Breast epithelium (tissue), 4 donors: ENCODE data around the gene PCDH9. TPM values are rescaled to one million over a fixed set of nuclear protein-coding genes. Genes with fewer than 3 reads are reported as not detected.

Source experiments
- DNase-seq, 2 donors: peaks; one replicate each; pipeline ENCODE4 v3.0.0-alpha.2; 2019; ENCODE audit warnings: low spot score in 2 of 2
- H3K27ac ChIP-seq, 2 donors: fragments of 200-600 bp; sonication (generic) in 1 of 2; one replicate each; pipeline ENCODE4 v1.5.1; 2016 to 2019; ENCODE audit warnings: mild to moderate bottlenecking in 1 of 2
- H3K27me3 ChIP-seq, 2 donors: fragments of 200-600 bp; sonication (generic) in 1 of 2; one replicate each; pipeline versions ENCODE4 v1.5.1 to v1.6.0; 2017 to 2019; ENCODE audit warnings: control low read depth in 1 of 2, mild to moderate bottlenecking in 1 of 2
- H3K36me3 ChIP-seq: fragments of 200-600 bp; one replicate; pipeline ENCODE4 v1.5.1; 2019
- H3K4me1 ChIP-seq, 2 donors: fragments of 200-600 bp; sonication (generic); one replicate each; pipeline ENCODE4 v1.5.1; 2016 to 2019; ENCODE audit warnings: control low read depth in 1 of 2
- H3K4me3 ChIP-seq, 3 donors: fragments of 200-600 bp; sonication (generic); 1 replicate in 2 of 3; 2 replicates in 1 of 3; pipeline ENCODE4 v1.5.1; 2016 to 2019; ENCODE audit warnings: mild to moderate bottlenecking in 3 of 3, moderate library complexity in 2 of 3
- H3K9me3 ChIP-seq, 2 donors: fragments of 200-600 bp; sonication (generic) in 1 of 2; one replicate each; pipeline ENCODE4 v1.5.1; 2016 to 2019; ENCODE audit warnings: control low read depth in 1 of 2
- CTCF ChIP-seq, 3 donors: fragments of 450-650 bp; IDR thresholded peaks; one replicate each; pipeline ENCODE4 v1.5.1; 2016 to 2017; ENCODE audit warnings: antibody characterized with exemption in 3 of 3, mild to moderate bottlenecking in 3 of 3, moderate library complexity in 3 of 3
- POLR2A ChIP-seq: fragments of 450-650 bp; IDR thresholded peaks from one replicate; pipeline ENCODE4 v1.6.1; 2016; ENCODE audit warnings: antibody characterized with exemption, mild to moderate bottlenecking, moderate library complexity
- POLR2AphosphoS5 ChIP-seq, 3 donors: sonication (generic); formaldehyde crosslinking; IDR thresholded peaks; one replicate each; pipeline ENCODE4 v1.6.1; 2017; ENCODE audit warnings: antibody characterized with exemption in 3 of 3
- intact Hi-C: fragments of 100-400 bp; cut with DNase I; formaldehyde crosslinking; loops from one replicate; pipeline ENCODE4 v1.15.1; 2023; ENCODE audit warnings: low total_unique reads
- total RNA-seq, 3 donors: library from RNA; depleted of rRNA; stranded (reverse); fragments of >200 nt; gene quantifications; one replicate each; pipeline ENCODE4 v1.1.0, GENCODE V29; 2016

PCDH9 gene
- total RNA-seq, 3 donors from 2014 or later, result 0.98 to 26.7 (median 3.7) TPM

- intact Hi-C loops, result no loop called here
- no peak overlapping the region for H3K27ac ChIP-seq
- H3K27me3 ChIP-seq, result no peaks in the 10 kb centered on the region
- no peak overlapping the region for H3K4me3 ChIP-seq
- no peaks in the 10 kb centered on the region for H3K9me3 ChIP-seq
- H3K4me1 ChIP-seq, result no peaks in the 10 kb centered on the region
- DNase-seq, result no peak
- H3K36me3 ChIP-seq, result no peaks in the 10 kb centered on the region
- TF ChIP-seq POLR2AphosphoS5 (IDR thresholded peaks at IDR 0.05) (no peak), CTCF (IDR thresholded peaks at IDR 0.05) (no peak), POLR2A (no peak)
These were observed 888.3 kb downstream of the PCDH9 start for GRCh38 chr13:66341635-66342377.

- Histone ChIP-seq H3K27me3 (no peaks in the 10 kb centered on the region), H3K4me1 (no peaks in the 10 kb centered on the region), H3K9me3 (no peaks in the 10 kb centered on the region), H3K27ac (no peak overlapping the region), H3K36me3 (no peaks in the 10 kb centered on the region), H3K4me3 (no peak overlapping the region)
- intact Hi-C loops, result no loop called here
- no peak for DNase-seq
- TF ChIP-seq POLR2AphosphoS5 (IDR thresholded peaks at IDR 0.05) (no peak), CTCF (IDR thresholded peaks at IDR 0.05) (no peak), POLR2A (no peak)
These were observed 890.9 kb downstream of the PCDH9 start for GRCh38 chr13:66339214-66339613.

GRCh38 chr13:66338542-66338941, 891.6 kb downstream of the PCDH9 start:
- H3K27ac ChIP-seq, result no peak overlapping the region
- TF ChIP-seq POLR2A (no peak), POLR2AphosphoS5 (IDR thresholded peaks at IDR 0.05) (no peak), CTCF (IDR thresholded peaks at IDR 0.05) (no peak)
- no peaks in the 10 kb centered on the region for H3K9me3 ChIP-seq
- no peak for DNase-seq
- H3K27me3 ChIP-seq, result no peaks in the 10 kb centered on the region
- intact Hi-C loops, result no loop called here
- no peaks in the 10 kb centered on the region for H3K4me1 ChIP-seq
- no peak overlapping the region for H3K4me3 ChIP-seq
- no peaks in the 10 kb centered on the region for H3K36me3 ChIP-seq

GRCh38 chr13:66335626-66336025, 894.5 kb downstream of the PCDH9 start:
- no peak for DNase-seq
- no peaks in the 10 kb centered on the region for H3K27me3 ChIP-seq
- H3K27ac ChIP-seq, result no peak overlapping the region
- H3K36me3 ChIP-seq, result no peaks in the 10 kb centered on the region
- H3K4me1 ChIP-seq, result no peaks in the 10 kb centered on the region
- intact Hi-C loops, result no loop called here
- no peaks in the 10 kb centered on the region for H3K9me3 ChIP-seq
- no peak overlapping the region for H3K4me3 ChIP-seq
- TF ChIP-seq POLR2A (no peak), POLR2AphosphoS5 (IDR thresholded peaks at IDR 0.05) (no peak), CTCF (IDR thresholded peaks at IDR 0.05) (no peak)

- intact Hi-C loops, result no loop called here
These were observed 900.1 kb downstream of the PCDH9 start for GRCh38 chr13:66329988-66330451.

More at GRCh38 chr13:66329988-66330451, 900.1 kb downstream of the PCDH9 start:
- no peak for DNase-seq
- H3K4me1 ChIP-seq, result no peaks in the 10 kb centered on the region
- H3K9me3 ChIP-seq, result no peaks in the 10 kb centered on the region
- H3K4me3 ChIP-seq, result no peak overlapping the region
- no peaks in the 10 kb centered on the region for H3K36me3 ChIP-seq
- TF ChIP-seq POLR2A (no peak), CTCF (IDR thresholded peaks at IDR 0.05) (no peak), POLR2AphosphoS5 (IDR thresholded peaks at IDR 0.05) (no peak)
- no peaks in the 10 kb centered on the region for H3K27me3 ChIP-seq
- no peak overlapping the region for H3K27ac ChIP-seq
